Measurements from ENCODE around the gene ANO6.
"Not testable (repeated sequence)": the region's sequence is repeated elsewhere in the genome, so short reads cannot be mapped to it uniquely, and the experiment has no call there.

The ANO6 gene

DNA sequence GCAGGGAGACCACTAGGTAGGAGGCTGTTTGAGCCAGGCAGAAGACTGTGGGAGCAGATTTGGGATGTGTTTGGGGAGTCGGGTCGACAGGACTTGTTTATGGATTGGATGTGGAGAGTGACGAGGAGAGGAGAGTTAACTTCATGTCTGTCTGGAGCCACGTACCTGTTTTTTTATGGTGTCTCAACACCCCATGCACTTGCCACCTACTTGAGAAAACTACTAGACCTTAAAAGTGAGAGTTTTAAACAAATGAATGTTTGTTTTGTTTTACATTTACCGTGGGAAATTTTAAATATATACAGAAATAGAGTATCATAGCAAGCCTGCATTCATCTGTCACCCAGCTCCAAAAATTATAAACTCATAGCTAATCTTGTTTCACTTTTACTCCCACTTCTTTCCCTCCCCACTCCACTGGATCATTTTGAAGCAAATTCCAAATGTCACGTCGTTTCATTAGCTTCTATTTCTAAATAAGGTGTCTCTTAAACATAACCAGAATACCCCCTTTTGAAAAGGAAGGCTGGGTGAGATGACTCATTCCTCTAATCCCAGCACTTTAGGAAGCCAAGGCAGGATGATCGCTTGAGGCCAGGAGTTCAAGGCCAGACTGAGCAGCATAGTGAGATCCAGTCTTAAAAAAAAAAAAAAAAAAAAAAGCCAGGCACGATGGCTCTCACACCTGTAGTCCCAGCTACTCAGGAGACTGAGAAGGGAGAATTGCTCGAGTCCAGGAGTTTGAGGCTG, 136.2 kb downstream of the ANO6 start:
- no peak for DNase-seq

DNA sequence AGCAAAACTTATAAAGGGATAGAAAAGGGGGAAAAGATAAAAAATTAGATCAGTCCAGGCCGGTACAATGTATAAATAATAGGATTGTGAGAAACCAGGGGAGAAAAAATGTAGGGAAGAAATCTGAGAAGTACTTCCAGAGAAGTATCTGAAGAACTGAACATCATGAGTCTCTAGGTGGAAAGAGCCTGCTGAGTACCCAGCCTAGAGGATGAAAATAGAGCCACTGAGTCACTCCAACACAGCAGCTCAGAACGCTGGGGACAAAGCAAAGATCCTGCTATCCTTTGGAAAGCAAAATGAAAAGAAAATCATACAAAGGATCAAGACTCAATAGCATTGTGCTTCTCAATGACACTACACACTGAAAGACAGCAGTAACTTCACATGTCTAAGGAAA, 138.0 kb downstream of the ANO6 start:
- no peak for DNase-seq

DNA sequence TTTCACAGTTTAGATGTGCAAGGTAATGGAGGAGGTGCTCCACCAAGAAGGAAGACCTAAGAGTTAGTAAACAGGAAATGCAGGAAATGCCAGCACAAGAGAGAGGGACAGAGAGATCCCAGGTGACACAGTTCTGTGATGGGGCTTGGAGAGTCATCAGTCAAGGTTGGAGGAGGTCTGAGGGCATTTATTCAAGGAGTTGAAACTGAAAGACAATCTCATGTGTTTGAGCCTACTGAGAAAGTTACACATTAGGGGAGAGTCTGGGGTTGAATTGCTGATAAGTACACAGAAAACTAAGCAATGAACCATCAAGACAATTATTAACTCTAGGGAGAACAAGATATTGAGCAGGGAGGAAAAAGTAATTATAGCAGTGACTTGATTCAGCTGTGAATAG, 138.5 kb downstream of the ANO6 start:
- no peak for DNase-seq

DNA sequence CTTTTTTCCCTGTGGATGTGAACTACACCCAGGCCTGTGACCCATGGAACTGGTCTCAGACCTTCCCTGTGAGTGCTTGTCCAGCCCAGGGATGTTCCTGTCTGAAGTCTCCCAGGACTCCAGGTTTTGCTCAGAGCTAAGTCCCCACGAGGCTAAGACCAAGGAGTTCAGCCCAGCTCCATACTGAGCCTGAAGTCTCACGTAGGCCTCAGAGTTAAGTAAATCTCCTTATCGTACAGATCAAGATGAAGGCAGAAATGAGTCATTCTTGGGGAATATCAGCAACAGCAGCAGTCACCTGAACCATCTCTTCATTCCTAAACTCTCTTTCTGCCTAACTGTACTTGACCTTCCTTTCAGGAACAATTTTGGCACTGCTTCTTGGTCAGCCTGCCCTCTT, 139.8 kb downstream of the ANO6 start:
- DNase-seq = no peak

DNA sequence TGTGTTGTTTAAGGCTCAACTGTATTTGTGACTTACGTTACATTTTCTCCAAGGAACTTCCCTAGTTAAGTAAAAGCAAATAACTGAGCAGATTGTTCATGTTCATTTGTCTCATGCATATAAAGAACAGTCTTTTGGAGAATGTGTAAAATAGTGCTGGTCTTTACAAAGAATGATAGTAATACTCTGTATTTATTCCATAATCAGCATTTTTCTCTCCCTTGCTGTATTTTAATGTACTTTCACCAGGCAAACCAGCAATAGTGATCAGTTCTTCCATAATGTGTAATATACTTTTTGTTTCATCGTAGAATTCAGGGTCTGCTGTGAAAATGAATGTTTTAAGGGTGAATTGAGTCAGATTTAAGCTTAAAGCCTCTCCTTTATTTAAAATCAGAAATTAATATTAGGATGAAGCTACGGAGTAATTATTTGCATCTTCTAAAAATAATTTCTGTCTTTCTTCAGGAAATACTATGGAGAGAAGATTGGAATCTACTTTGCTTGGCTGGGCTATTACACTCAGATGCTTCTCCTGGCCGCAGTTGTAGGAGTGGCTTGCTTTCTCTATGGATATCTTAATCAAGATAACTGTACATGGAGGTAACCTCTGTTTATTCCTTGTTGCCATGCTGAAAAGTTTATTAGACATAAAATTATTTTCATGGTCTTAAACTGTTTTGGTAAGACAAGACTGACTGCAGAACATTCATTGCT, 141.1 kb downstream of the ANO6 start:
- DNase-seq = no peak

DNA sequence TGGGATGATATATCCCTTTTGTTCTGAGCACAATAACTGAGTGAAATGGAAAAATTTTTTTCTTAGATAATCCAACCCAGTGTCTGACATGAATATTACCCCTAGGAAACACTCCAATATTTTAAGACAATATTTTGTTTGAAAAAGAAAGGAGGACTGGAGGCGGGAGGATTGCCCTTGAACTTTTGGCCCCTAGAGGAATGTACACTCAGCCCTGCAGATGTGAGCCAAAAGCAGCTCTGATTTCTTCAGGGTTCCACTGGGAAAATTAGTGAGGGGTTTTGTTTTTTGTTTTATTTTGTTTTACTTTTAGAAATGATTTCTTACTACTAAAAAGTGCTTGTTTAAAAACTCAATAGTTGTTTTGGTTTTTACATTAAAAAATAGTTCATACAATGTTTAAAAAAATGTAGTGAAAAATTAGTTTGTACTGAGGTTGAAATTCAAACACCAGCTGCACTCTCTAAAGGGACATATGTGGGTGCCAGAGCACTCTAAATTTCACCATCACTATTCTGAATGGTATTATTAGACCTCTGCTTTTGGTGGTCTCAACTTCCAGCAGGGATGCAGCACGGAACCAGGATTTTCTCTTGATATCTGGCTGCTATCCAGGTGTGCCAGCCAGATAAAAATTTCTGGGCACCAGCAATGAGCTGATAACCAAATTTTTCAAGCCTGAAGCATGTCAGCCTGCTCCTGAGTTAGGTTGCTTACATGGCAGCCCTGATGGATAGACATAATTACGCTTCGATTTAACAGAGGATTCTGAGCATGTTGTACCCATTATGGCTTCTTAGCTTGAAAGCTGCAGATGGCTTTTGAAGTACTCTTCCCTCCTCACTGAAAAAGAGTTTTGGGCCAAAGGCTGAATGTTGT, 141.9 kb downstream of the ANO6 start:
- no peak for DNase-seq

DNA sequence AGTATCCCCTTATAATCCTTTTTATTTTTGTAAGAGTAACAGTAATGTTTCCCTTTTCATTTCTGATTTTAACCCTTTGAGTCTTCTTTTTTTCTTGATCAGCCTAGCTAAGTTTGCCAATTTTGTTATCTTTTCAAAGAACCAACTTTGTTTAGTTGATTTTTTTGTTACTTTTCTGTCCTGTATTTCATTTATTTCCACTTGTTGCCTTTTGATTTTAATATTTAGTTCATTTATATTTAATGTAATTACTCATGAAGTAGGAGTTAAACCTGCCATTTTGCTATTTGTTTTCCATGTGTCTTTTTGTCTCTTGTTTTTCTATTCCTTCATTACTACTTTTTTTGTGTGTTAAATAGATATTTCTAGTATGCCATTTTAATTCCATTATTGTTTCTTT, 146.4 kb downstream of the ANO6 start:
- DNase-seq = no peak

DNA sequence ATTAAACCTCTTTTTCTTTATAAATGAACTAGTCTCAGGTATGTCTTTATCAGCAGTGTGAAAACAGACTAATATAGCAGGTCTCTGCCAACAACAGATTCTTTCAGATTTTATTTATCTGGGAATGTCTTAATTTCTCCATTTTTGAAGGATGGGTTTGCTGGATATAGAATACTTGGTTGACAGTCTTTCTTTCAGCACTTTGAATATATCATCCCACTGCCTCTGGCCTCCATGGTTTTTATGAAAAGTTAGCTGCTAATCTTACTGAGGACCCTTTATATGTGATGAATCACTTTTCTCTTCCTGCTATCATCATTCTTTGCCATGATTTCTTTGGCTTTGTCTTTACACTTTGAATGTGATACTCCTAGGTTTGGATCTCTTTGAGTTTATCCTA, 148.0 kb downstream of the ANO6 start:
- DNase-seq = no peak

DNA sequence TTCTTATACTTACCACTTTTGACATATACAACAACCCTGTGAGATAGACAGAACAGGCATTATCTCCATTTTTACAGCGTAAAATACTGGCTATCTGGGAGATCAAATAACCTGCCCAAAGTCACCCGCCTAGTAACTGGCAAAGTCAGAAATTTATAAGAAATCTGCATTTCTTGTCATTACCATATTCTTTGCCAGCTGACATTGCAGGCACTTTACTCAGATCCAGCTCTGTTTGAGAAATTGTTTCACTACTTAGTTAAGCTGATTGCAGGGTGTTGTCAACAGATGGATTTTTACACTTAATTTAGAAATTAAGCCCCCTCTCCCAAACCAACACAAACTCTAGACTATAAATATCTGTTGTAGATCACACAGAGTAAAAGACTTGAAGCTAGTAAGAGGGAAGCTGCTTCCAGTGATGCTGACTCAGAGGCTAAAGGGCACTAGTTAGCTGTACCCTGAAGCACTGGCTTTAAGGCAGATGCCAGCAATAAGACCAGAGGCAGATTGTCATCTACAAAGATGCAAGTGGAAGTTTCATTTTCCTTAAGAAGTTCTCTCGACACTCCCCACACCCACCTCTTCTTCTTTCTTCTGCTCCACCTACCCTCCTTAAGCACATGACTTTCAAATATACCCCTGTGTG, 153.1 kb downstream of the ANO6 start:
- DNase-seq = no peak

DNA sequence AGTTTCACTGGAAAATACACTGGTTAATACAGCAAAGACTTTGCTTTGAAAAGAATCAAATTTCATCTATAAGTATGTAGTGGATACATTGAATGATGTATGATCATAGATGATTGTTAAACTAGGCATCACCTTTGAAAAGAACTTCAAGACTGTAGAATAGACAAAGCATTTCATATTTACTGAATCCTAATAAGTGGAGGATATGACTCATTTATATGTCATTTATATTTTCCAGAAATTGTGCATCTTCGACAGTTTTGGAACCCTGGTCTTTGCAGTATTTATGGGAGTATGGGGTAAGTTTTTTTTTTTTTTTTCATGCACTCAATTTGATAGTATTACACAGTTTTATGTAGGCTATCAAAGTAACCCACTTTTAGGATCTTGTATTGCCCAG, 161.9 kb downstream of the ANO6 start:
- no peak for DNase-seq

DNA sequence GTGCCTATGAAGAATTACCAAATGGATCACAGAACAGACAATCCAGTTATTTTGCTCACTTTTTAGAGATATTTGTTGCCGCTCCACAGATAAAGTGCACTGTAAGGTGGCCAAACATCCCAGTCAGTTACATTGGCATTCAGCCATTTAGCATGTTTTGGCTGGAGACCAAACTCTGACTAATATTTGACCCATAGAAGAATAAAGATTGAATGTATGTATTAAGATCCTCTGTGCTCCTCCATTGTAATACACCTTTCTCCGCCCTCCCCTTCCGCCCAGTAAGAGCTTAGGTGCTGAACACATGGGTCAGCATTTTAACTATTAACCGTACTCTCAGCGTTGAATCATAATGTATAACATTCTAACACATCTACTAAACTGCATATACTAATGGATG, 163.4 kb downstream of the ANO6 start:
- no peak for DNase-seq

DNA sequence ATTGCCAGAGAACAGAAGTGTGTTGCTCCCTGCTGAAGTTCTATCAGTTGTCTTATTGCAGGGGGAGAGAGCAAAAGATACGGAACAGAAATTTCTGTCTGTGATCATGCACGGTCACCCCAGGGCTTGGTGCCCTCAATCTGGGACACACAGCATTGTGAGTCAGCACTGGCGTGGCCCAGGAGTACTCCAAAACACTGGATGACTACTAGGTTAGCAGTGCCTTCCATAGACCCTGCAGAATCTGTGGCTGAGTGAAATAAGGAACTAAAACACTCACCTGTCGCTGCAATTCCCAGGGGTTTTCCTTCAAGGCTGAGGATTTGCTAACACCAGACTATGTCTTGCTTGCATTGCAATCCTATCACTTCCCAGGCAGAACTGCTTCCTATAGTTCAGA, 165.5 kb downstream of the ANO6 start:
- no peak for DNase-seq

DNA sequence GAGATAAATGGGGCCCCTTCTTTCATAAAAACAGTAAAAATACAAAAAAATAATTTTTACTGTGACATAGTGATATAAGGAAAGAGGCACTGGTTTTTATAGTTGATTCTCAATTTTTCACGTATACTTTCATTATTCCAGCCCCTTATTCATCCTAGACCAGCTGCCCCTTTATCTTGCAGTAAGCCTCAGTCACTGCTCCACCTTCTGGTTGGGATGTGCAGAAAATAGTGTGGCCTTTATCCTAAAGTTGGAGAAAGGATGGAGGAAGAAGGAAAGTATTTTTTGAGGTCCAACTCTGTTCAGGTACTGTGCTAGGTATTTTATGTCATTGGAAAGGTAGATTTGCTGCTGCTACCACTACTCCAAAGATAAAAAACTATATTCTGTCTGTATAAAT, 172.7 kb downstream of the ANO6 start:
- DNase-seq = no peak

DNA sequence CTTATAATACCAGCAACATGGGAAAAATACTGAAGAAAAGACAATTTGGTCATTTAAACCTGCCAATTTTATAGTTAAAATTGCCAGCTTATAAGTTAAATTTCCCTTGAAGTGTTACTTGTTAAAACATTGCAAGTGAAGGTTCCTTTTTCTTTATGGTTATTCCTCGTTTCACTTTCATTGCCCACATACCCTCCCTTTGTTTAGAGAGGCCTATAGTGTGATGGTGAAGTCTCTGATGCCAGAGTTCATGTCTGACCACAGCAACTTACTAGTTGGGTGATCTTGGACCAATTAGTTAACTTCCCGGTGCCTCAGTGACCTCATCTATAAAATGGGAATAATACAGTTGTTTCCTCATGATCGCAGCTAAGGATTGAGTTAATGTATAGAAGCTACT, 173.5 kb downstream of the ANO6 start:
- DNase-seq = no peak

DNA sequence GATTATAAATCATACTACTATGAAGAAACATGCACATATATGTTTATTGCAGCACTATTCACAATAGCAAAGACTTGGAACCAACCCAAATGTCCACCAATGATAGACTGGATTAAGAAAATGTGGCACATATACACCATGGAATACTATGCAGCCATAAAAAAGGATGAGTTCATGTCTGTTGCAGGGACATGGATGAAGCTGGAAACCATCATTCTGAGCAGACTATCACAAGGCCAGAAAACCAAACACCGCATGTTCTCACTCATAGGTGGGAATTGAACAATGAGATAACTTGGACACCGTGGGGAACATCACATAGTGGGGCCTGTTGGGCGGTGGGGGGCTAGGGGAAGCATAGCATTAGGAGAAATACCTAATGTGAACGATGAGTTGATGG, 181.6 kb downstream of the ANO6 start:
- DNase-seq = not testable (repeated sequence)

DNA sequence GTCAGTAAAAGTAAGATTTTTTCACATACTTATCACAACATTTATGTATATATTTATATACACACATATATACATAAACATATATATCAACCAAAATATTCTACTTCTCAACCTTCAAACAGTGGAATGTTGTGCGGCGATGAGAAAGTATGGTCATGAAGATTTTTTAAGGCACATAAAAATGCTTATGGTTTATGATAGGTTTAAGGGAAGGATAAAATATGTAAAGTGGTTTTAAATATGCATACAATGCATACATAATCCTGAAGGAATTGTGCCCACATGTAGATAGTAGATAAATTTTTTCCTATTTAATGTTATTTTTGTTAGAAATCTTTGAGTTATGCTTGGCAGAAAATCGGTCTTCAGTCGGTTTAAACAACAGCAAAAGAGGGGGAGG, 182.7 kb downstream of the ANO6 start:
- DNase-seq = no peak

DNA sequence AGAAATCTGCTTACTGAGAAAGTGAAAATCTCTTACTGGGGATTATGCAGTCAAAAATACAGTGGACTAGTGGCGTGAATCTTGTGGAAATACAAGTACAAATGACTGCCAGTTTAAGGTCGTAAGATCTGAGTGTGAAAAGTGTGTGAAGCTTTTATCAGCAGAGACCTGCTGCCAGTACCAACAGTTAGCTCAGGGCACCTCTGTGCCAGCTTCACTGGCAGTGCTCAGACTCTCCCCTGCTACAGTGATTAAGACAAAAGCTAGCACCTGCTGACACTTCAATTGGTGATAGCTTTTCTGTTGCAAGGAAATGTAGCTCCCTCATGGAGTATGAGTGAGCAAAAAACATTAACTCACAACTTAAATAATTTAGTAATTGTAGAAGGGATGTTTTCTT, 185.1 kb downstream of the ANO6 start:
- DNase-seq = no peak

DNA sequence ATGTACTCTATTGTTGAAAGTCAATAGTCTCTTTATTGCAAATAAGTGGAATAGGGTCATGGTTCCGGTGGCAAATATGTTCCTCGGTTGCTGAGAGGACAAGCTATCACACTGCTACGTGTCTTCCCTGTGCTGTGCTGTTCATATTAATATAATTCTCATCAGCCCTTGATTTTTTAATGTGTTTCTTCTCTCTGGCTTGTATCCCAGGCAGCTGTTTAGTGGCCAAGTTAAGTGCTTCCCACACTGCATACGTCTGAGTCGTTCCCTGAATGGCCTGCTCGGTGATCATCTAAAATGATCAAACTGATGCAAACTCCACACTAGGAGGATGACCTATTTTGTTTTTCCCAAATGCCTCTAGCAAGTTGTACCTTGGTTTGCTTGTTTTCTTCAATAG, 186.4 kb downstream of the ANO6 start:
- DNase-seq = no peak

DNA sequence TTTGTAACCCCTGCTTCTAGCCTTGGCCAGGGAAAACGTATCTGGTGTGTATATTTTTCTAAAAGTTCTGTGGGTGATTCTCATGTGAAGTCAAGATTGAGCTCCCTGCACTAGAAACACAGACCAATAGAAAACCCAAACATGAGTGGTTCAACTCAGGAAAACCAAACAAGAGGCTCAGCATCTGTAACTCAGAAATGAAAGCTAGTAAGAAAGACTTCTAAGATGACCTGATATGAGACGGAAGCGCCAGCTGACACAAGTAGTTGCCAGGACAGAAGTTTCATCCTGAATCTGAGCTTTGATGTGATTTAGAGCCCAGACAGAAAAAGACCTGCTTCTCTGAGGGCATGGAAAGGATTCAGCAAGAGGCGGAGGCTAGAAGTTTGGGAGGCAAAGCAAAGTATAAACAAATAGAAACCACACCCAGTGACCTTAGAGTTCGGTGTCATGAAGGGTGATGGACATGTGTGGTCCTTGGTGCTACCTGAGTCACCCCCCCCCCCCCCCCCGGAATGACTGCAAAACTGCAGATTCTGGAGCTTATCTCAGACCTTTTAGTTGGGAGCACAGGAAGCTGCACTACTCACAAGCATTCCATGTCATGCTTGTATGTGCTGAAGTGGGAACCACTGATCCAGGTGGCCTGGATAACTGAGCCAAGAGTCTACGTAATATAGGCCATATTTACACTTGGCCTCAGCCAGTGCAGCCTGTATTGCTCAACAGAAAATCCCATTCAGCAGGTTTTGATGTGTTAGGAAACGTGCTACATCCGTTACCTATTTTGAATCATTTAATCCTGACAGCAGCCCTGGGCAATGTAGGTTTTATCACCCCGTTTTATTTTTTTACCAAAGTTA, 191.3 kb downstream of the ANO6 start:
- DNase-seq = no peak

DNA sequence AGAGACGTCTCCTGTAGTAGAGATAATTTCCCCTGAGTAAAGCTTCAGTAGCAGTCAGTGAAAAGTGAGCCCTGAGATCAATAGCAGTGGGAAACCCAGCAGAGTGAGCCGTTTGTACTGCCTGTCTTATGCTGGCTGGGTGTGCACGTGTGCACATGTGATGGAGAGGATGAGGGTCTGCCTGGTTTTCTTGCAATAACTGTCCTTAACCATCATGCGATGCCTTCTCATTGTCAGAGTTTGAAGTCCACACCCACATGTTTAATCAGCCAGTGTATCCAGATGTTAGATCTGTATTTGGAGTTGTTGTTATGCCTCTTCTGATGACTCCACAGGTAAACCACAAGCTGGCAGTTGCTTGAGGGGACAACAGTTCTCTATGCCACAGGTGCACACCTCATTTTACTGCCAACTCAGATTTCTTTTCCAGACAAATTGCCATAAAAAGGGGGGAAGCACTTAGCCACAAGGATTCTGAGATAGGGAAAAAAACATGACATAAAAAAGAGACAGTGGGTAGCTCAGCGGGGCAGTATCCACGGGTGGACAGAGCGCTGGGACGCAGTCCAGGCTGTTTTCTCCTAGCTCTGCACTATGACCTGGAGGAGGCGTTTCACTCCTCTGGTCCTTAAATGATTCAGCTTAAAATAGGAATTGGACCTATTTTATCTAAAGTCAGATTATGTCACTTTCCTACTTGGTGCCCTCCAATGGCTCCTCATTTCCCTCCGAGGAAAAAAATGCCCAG, 192.3 kb downstream of the ANO6 start:
- DNase-seq = no peak

DNA sequence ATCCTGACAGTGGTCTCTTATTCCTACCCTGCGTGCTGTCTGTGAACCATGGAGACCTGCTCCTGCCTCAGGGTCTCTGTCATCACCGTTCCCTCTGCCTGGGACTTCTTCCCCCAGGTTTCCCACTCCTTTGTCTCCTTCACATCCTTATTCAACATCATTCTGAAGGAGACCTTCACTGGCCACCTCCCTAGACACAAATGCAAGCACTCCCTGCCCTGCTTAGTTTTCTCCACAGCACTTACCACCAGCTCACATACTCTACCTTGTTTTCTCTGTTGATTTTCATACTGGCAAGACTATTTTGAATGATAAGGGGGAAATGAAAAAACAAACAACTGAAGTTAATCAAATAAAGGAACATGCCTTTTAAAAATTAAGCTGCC, 192.8 kb downstream of the ANO6 start:
- no peak for DNase-seq

DNA sequence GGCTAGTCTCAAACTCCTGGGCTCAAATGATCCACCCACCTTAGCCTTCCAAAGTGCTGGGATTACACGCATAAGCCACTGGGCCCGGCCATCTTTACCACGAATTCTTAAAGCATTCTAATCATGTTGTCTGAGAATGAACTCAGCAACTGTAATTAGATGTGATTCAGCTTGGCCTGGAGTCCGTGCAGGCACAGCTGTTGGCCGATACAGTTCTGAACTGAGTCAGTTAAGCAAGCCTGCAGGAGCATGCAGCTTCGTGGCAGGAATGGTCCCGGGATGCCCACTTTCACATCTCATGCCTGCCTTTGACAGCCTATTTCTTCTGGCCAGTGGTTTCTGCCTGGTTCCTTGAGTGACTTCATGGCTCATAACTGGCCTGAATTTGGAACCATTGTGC, 194.1 kb downstream of the ANO6 start:
- DNase-seq = no peak
